Body of pancreas (tissue), 4 donors: ENCODE results near the gene PWWP2B.

Experiments used
- CTCF ChIP-seq, 7 experiments: fragments of 450-650 bp in 4 of 7; fragments of 200-600 bp in 3 of 7; sonication (generic) in 3 of 7; IDR thresholded peaks; one replicate each; pipeline ENCODE4 v1.5.1; 2016 to 2019; ENCODE audit warnings: antibody characterized with exemption in 7 of 7
- POLR2A ChIP-seq, 3 donors: fragments of 450-650 bp; IDR thresholded peaks; one replicate each; pipeline ENCODE4 v1.6.1; 2016; ENCODE audit warnings: antibody characterized with exemption in 3 of 3, mild to moderate bottlenecking in 2 of 3

- no peak for TF ChIP-seq CTCF (IDR thresholded peaks at IDR 0.05)
- TF ChIP-seq POLR2A (IDR thresholded peaks at IDR 0.05): no peak
These were observed 6.7 kb upstream of the PWWP2B start for GRCh38 chr10:132390170-132390920.
